ENCODE measurements around the gene NCOR2. TPM values are rescaled to one million over a fixed set of nuclear protein-coding genes. Genes with fewer than 3 reads are reported as not detected.

NCOR2 gene
- total RNA-seq, 2 donors from 2014 or later = 117 to 154 TPM

DNA sequence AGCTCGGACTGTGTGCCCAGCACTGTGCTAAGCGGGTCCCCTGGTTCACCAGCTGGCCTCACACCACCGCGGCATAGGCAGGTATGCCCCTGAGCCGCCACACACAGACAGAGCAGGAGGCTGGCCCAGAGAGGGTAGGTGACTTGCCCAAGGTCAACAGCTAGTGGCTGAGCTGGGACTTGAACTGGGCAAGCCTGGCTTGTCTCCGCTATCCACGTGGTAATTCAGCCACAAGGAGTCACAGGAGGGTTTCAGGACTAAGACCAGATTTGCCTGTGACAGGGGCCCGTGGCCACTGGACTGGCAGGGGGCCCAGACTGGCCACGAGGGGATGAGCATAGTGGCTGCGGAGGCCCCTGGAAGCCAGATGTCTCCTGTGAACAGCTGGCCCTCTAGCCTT, 47.7 kb downstream of the NCOR2 start:
- no peak for ATAC-seq
- intact Hi-C loops (cut with DNase I) = loop anchor here (5.0 to 10.0 kb wide), 3 partner anchors 45 to 248 kb away; partner anchors contain the start of gene NCOR2 (in 2 of the 2)
- DNase-seq = no peak

DNA sequence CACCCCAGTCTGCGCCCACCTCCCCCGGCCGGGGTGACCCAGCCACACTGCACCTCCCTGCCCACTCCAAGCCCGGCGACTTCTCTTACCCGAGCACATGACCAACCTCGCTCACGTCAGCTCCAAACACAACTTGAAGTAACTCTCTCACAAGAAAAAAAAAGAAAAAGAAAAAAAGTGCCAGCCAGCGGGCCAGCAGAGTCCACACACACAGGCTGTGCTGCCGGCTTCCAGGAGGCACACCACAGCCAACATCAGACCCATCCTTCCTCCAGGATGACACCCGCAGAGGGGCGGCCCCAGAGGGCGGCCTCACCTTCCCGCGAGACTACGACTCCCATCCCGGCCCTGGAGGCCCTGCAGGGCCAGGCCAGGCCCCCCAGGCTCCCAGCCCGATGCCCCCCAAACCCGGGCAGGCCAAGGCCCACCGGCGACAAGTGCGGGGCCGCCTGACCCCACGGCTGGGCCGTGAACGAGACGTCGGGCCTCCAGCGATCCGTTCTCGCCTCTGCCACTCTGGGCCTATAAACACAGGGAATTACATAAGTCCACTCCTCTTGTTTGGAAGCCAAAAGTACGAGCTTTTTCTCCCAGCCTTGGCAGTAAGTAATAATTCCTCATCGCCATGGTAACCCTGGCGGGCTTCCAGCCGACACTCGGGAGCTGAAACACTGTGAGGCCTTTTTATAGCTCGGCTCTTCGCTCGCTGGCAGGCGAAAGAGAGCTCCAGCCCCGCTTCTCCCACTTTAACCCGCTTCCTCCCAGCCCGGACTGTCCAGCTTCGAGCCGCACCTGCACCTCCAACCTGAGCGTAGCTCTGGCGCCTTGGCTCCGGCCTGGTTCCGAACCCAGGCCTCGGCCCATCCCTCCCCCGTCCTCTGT, 49.1 kb downstream of the NCOR2 start:
- ATAC-seq (peak; percentile 72 to 75), DNase-seq (peak; percentile 98)
- intact Hi-C loops (cut with DNase I) = loop anchor here (5.0 to 10.0 kb wide), 2 partner anchors 47 to 249 kb away; partner anchors contain the start of gene NCOR2 (in 1 of the 2)
